ENCODE measurements around the gene PDGFB.

PDGFB gene

GRCh38 chr22:39197578-39197977, 47.2 kb downstream of the PDGFB start:
- Histone ChIP-seq H3K79me2 (ENCODE audit: insufficient read depth, low read length) (no peaks in the 10 kb centered on the region), H3K27ac (ENCODE audit: low read depth, low read length, poor library complexity, severe bottlenecking) (no peak overlapping the region), H2AFZ (ENCODE audit: low read length) (no peak overlapping the region), H3K36me3 (ENCODE audit: insufficient read depth, low read length) (no peaks in the 10 kb centered on the region), H3K9ac (ENCODE audit: low read length) (no peak overlapping the region), H4K20me1 (ENCODE audit: insufficient read depth, low read length) (no peaks in the 10 kb centered on the region), H3K9me2 (ENCODE audit: low read depth, low read length) (no peaks in the 10 kb centered on the region), H3K4me1 (ENCODE audit: insufficient read depth, low read length, severe bottlenecking) (no peaks in the 10 kb centered on the region), H3K4me3 (ENCODE audit: low read depth, low read length, poor library complexity, severe bottlenecking) (no peak overlapping the region), H3K27me3 (ENCODE audit: insufficient read depth, low read length) (peaks cover 9% of the 10 kb centered on the region; the same call in 1 of the 2 replicates), H3K4me2 (ENCODE audit: low read length) (no peak overlapping the region), H3K9me3 (ENCODE audit: low read length) (peaks cover 3% of the 10 kb centered on the region; the same call in 1 of the 2 replicates), H3F3A (ENCODE audit: insufficient read depth, low read length) (no peaks in the 10 kb centered on the region)
- TF ChIP-seq EZH2 (IDR thresholded peaks at IDR 0.05; ENCODE audit: borderline replicate concordance, low read length): no peak

GRCh38 chr22:39194098-39194497, 50.7 kb downstream of the PDGFB start:
- Histone ChIP-seq H3K27ac (ENCODE audit: low read depth, low read length, poor library complexity, severe bottlenecking) (no peak overlapping the region), H3F3A (ENCODE audit: insufficient read depth, low read length) (no peaks in the 10 kb centered on the region), H3K9me2 (ENCODE audit: low read depth, low read length) (no peaks in the 10 kb centered on the region), H2AFZ (ENCODE audit: low read length) (no peak overlapping the region), H3K36me3 (ENCODE audit: insufficient read depth, low read length) (no peaks in the 10 kb centered on the region), H3K4me2 (ENCODE audit: low read length) (no peak overlapping the region), H3K27me3 (ENCODE audit: insufficient read depth, low read length) (peaks cover 8% of the 10 kb centered on the region; the same call in 1 of the 2 replicates), H3K4me1 (ENCODE audit: insufficient read depth, low read length, severe bottlenecking) (no peaks in the 10 kb centered on the region), H4K20me1 (ENCODE audit: insufficient read depth, low read length) (no peaks in the 10 kb centered on the region), H3K79me2 (ENCODE audit: insufficient read depth, low read length) (no peaks in the 10 kb centered on the region), H3K9ac (ENCODE audit: low read length) (no peak overlapping the region), H3K4me3 (ENCODE audit: low read depth, low read length, poor library complexity, severe bottlenecking) (no peak overlapping the region), H3K9me3 (ENCODE audit: low read length) (peaks cover 3% of the 10 kb centered on the region; the same call in 1 of the 2 replicates)
- no peak for TF ChIP-seq EZH2 (IDR thresholded peaks at IDR 0.05; ENCODE audit: borderline replicate concordance, low read length)

DNA sequence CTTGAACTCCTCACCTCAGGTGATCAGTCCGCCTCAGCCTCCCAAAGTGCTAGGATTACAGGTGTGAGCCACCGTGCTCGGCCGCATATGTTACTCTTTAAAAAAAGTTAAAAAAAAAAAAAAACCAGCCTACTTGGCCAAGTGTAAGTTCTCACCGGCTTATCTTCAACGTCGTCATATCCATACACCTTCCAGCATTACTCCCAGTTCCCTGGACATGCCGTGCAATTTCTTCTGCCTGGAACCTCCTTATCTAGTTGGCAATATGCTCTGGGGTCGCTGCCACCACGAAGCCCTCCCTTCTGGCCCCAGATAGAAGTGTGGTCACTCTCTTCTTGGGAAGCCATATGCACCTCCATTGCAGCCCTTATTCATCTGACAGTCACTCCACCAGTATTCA, 56.0 kb downstream of the PDGFB start:
- Histone ChIP-seq H3K4me2 (ENCODE audit: low read length) (no peak overlapping the region), H3K9me2 (ENCODE audit: low read depth, low read length) (no peaks in the 10 kb centered on the region), H3K4me3 (ENCODE audit: low read depth, low read length, poor library complexity, severe bottlenecking) (no peak overlapping the region), H3K9me3 (ENCODE audit: low read length) (no peaks in the 10 kb centered on the region), H2AFZ (ENCODE audit: low read length) (no peak overlapping the region), H3K36me3 (ENCODE audit: insufficient read depth, low read length) (no peaks in the 10 kb centered on the region), H3K9ac (ENCODE audit: low read length) (no peak overlapping the region), H3K4me1 (ENCODE audit: insufficient read depth, low read length, severe bottlenecking) (no peaks in the 10 kb centered on the region), H3F3A (ENCODE audit: insufficient read depth, low read length) (no peaks in the 10 kb centered on the region), H4K20me1 (ENCODE audit: insufficient read depth, low read length) (no peaks in the 10 kb centered on the region), H3K79me2 (ENCODE audit: insufficient read depth, low read length) (no peaks in the 10 kb centered on the region), H3K27ac (ENCODE audit: low read depth, low read length, poor library complexity, severe bottlenecking) (no peak overlapping the region), H3K27me3 (ENCODE audit: insufficient read depth, low read length) (peaks cover 12% of the 10 kb centered on the region; the same call in 1 of the 2 replicates)
- no peak for TF ChIP-seq EZH2 (IDR thresholded peaks at IDR 0.05; ENCODE audit: borderline replicate concordance, low read length)
- TF ChIP-seq, protein P1, sequence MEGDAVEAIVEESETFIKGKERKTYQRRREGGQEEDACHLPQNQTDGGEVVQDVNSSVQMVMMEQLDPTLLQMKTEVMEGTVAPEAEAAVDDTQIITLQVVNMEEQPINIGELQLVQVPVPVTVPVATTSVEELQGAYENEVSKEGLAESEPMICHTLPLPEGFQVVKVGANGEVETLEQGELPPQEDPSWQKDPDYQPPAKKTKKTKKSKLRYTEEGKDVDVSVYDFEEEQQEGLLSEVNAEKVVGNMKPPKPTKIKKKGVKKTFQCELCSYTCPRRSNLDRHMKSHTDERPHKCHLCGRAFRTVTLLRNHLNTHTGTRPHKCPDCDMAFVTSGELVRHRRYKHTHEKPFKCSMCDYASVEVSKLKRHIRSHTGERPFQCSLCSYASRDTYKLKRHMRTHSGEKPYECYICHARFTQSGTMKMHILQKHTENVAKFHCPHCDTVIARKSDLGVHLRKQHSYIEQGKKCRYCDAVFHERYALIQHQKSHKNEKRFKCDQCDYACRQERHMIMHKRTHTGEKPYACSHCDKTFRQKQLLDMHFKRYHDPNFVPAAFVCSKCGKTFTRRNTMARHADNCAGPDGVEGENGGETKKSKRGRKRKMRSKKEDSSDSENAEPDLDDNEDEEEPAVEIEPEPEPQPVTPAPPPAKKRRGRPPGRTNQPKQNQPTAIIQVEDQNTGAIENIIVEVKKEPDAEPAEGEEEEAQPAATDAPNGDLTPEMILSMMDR (IDR thresholded peaks at IDR 0.05; ENCODE audit: low read length): no peak

DNA sequence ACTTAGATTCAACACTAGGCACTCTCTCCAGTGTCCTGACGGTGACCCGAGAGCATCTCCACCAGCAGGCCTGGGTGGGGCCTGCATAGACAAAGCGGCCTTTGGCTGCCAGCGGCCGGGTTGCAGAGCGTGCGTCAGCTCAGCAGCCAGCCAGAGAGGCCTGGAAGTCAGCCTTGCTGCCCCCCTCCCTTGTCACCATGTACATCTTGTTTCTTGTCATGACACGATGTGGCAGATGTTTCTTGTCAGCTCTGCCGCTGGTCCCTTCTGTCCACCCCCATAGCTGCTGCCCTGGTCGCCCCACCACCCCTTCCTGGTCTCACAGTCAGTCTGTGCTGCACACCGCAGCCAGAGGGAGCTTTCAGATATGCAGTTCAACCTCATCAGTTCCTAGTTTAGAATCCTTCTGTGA, 59.2 kb downstream of the PDGFB start:
- no peaks in the 10 kb centered on the region for H3K79me2 ChIP-seq (ENCODE audit: insufficient read depth, low read length)
- no peaks in the 10 kb centered on the region for H3K36me3 ChIP-seq (ENCODE audit: insufficient read depth, low read length)
- no peaks in the 10 kb centered on the region for H3K4me1 ChIP-seq (ENCODE audit: insufficient read depth, low read length, severe bottlenecking)
- H2AFZ ChIP-seq (ENCODE audit: low read length): no peak overlapping the region
- no peak overlapping the region for H3K27ac ChIP-seq (ENCODE audit: low read depth, low read length, poor library complexity, severe bottlenecking)
- H3K9me3 ChIP-seq (ENCODE audit: low read length): no peaks in the 10 kb centered on the region
- peaks cover 12% of the 10 kb centered on the region; the same call in 1 of the 2 replicates for H3K27me3 ChIP-seq (ENCODE audit: insufficient read depth, low read length)
- no peaks in the 10 kb centered on the region for H3F3A ChIP-seq (ENCODE audit: insufficient read depth, low read length)
- no peaks in the 10 kb centered on the region for H3K9me2 ChIP-seq (ENCODE audit: low read depth, low read length)
- H4K20me1 ChIP-seq (ENCODE audit: insufficient read depth, low read length): no peaks in the 10 kb centered on the region
- no peak overlapping the region for H3K9ac ChIP-seq (ENCODE audit: low read length)
- no peak overlapping the region for H3K4me3 ChIP-seq (ENCODE audit: low read depth, low read length, poor library complexity, severe bottlenecking)
- H3K4me2 ChIP-seq (ENCODE audit: low read length): no peak overlapping the region
- TF ChIP-seq, protein P1 (IDR thresholded peaks at IDR 0.05; ENCODE audit: low read length): no peak
